GM12891 (cell line): ENCODE results near the gene MIPEP.

Experiments
- PAX5 ChIP-seq: IDR thresholded peaks from 2 replicates; pipeline ENCODE4 v1.6.1; 2011; ENCODE audit warnings: low read length, moderate library complexity, mild to moderate bottlenecking; ENCODE audit not compliant: insufficient read depth, severe bottlenecking
- POLR2A ChIP-seq: IDR thresholded peaks from 2 replicates; pipeline ENCODE4 v1.6.1; 2011; ENCODE audit warnings: low read depth, low read length, control low read depth
- POLR2AphosphoS5 ChIP-seq: IDR thresholded peaks from 2 replicates; pipeline ENCODE4 v1.6.1; 2011; ENCODE audit warnings: low read depth, low read length, control low read depth
- POU2F2 ChIP-seq: IDR thresholded peaks from 2 replicates; pipeline ENCODE4 v1.6.1; 2011; ENCODE audit warnings: low read depth, mild to moderate bottlenecking, control low read depth, low read length, moderate library complexity
- TAF1 ChIP-seq: IDR thresholded peaks from 2 replicates; pipeline ENCODE4 v1.6.1; 2011; ENCODE audit warnings: low read depth, low read length, control low read depth

- TF ChIP-seq POU2F2 (no peak), POLR2AphosphoS5 (no peak), POLR2A (no peak), PAX5 (no peak), TAF1 (no peak)
Observed at GRCh38 chr13:23871616-23872220, 17.5 kb downstream of the MIPEP start.
